Parathyroid adenoma (tissue), 2 donors: ENCODE measurements around the gene NOP16.
A peak's percentile ranks its signal among the peaks of the same experiment; 100 is the strongest.

Experiments
- H2AFZ ChIP-seq: fragments of 300-600 bp; sonication (generic); one replicate; pipeline ENCODE4 v1.7.0; 2017; ENCODE audit warnings: antibody characterized with exemption, mild to moderate bottlenecking
- H3K27ac ChIP-seq: fragments of 300-600 bp; sonication (generic); one replicate; pipeline ENCODE4 v1.7.0; 2017
- H3K27me3 ChIP-seq: fragments of 300-600 bp; sonication (generic); one replicate; pipeline ENCODE4 v1.7.0; 2017; ENCODE audit warnings: low read length; ENCODE audit not compliant: control insufficient read depth, insufficient read depth
- H3K36me3 ChIP-seq: fragments of 300-600 bp; sonication (generic); one replicate; pipeline ENCODE4 v1.7.0; 2017; ENCODE audit warnings: low read length; ENCODE audit not compliant: control insufficient read depth, insufficient read depth
- H3K4me1 ChIP-seq: fragments of 300-600 bp; sonication (generic); one replicate; pipeline ENCODE4 v1.7.0; 2017; ENCODE audit warnings: control low read depth
- H3K4me2 ChIP-seq: fragments of 300-600 bp; sonication (generic); one replicate; pipeline ENCODE4 v1.7.0; 2017; ENCODE audit warnings: low read length
- H3K4me3 ChIP-seq: fragments of 300-600 bp; sonication (generic); one replicate; pipeline ENCODE4 v1.7.0; 2017; ENCODE audit warnings: low read depth, low read length
- H3K79me2 ChIP-seq: fragments of 300-600 bp; sonication (generic); one replicate; pipeline ENCODE4 v1.7.0; 2017; ENCODE audit warnings: control low read depth
- H3K9ac ChIP-seq: fragments of 300-600 bp; sonication (generic); one replicate; pipeline ENCODE4 v1.7.0; 2017; ENCODE audit warnings: mild to moderate bottlenecking
- H3K9me3 ChIP-seq: fragments of 300-600 bp; sonication (generic); one replicate; pipeline ENCODE4 v1.7.0; 2017; ENCODE audit warnings: low read length; ENCODE audit not compliant: control insufficient read depth
- CTCF ChIP-seq: fragments of 300-600 bp; sonication (generic); IDR thresholded peaks from one replicate; pipeline ENCODE4 v1.7.0; 2017; ENCODE audit warnings: antibody characterized with exemption, mild to moderate bottlenecking
- donor health status: primary hyperparathyroidism.

The NOP16 gene

GRCh38 chr5:176360894-176361436 is 27.4 kb downstream of the NOP16 start:
- no peaks in the 10 kb centered on the region for H3K9me3 ChIP-seq
- H3K36me3 ChIP-seq, result no peaks in the 10 kb centered on the region
- peak overlapping the region; percentile 40 for H3K27ac ChIP-seq
- peak overlapping the region; percentile 91 for H3K9ac ChIP-seq
- H3K4me3 ChIP-seq, result peak overlapping the region; percentile 96
- no peaks in the 10 kb centered on the region for H3K27me3 ChIP-seq
- no peak for TF ChIP-seq CTCF
- peak overlapping the region; percentile 82 for H2AFZ ChIP-seq
- peaks cover 3% of the 10 kb centered on the region for H3K4me1 ChIP-seq
- H3K4me2 ChIP-seq, result peak overlapping the region; percentile 89
- peaks cover 25% of the 10 kb centered on the region for H3K79me2 ChIP-seq

- H3K9me3 ChIP-seq, result no peaks in the 10 kb centered on the region
- H3K4me1 ChIP-seq, result peaks cover 3% of the 10 kb centered on the region
- H3K4me3 ChIP-seq, result no peak overlapping the region
- H3K36me3 ChIP-seq, result no peaks in the 10 kb centered on the region
- H3K79me2 ChIP-seq, result peaks cover 30% of the 10 kb centered on the region
- H2AFZ ChIP-seq, result no peak overlapping the region
- no peak overlapping the region for H3K27ac ChIP-seq
- no peak for TF ChIP-seq CTCF
- H3K4me2 ChIP-seq, result no peak overlapping the region
- no peaks in the 10 kb centered on the region for H3K27me3 ChIP-seq
- no peak overlapping the region for H3K9ac ChIP-seq
Measured at GRCh38 chr5:176359658-176360057, 28.7 kb downstream of the NOP16 start.

- Histone ChIP-seq H3K36me3 (no peaks in the 10 kb centered on the region), H3K4me2 (no peak overlapping the region), H2AFZ (no peak overlapping the region), H3K27ac (no peak overlapping the region), H3K79me2 (peaks cover 23% of the 10 kb centered on the region), H3K4me1 (peaks cover 11% of the 10 kb centered on the region), H3K4me3 (no peak overlapping the region), H3K9ac (no peak overlapping the region), H3K9me3 (no peaks in the 10 kb centered on the region), H3K27me3 (no peaks in the 10 kb centered on the region)
- no peak for TF ChIP-seq CTCF
Measured at GRCh38 chr5:176356179-176356566, 32.2 kb downstream of the NOP16 start.

GRCh38 chr5:176355400-176356178 is 32.8 kb downstream of the NOP16 start:
- H3K4me1 ChIP-seq, result peaks cover 11% of the 10 kb centered on the region
- H2AFZ ChIP-seq, result no peak overlapping the region
- no peak for TF ChIP-seq CTCF
- H3K27me3 ChIP-seq, result no peaks in the 10 kb centered on the region
- H3K4me2 ChIP-seq, result no peak overlapping the region
- H3K9me3 ChIP-seq, result no peaks in the 10 kb centered on the region
- no peaks in the 10 kb centered on the region for H3K36me3 ChIP-seq
- H3K79me2 ChIP-seq, result peaks cover 21% of the 10 kb centered on the region
- no peak overlapping the region for H3K27ac ChIP-seq
- no peak overlapping the region for H3K9ac ChIP-seq
- no peak overlapping the region for H3K4me3 ChIP-seq

- H3K4me3 ChIP-seq, result no peak overlapping the region
- H3K27me3 ChIP-seq, result no peaks in the 10 kb centered on the region
- no peak overlapping the region for H2AFZ ChIP-seq
- no peak for TF ChIP-seq CTCF
- H3K36me3 ChIP-seq, result no peaks in the 10 kb centered on the region
- H3K4me1 ChIP-seq, result peaks cover 11% of the 10 kb centered on the region
- H3K9me3 ChIP-seq, result no peaks in the 10 kb centered on the region
- H3K27ac ChIP-seq, result no peak overlapping the region
- no peak overlapping the region for H3K4me2 ChIP-seq
- H3K9ac ChIP-seq, result no peak overlapping the region
- peaks cover 20% of the 10 kb centered on the region for H3K79me2 ChIP-seq
Measured at GRCh38 chr5:176353533-176353932, 34.9 kb downstream of the NOP16 start.
